GM06990 (cell line): Measurements from ENCODE around the gene NDUFS3.
"Not testable (repeated sequence)": the region's sequence is repeated elsewhere in the genome, so short reads cannot be mapped to it uniquely, and the experiment has no call there.

ENCODE experiments used
- DNase-seq: peaks from one replicate; pipeline ENCODE4 v3.0.0-alpha.2; 2011; ENCODE audit not compliant: insufficient read length; ENCODE audit errors: extremely low read depth
- H3K27me3 ChIP-seq: replicated peaks from 2 replicates; pipeline ENCODE4 v1.6.0; 2011; ENCODE audit warnings: low read length; ENCODE audit not compliant: control insufficient read depth, insufficient read depth
- H3K36me3 ChIP-seq: 2 replicates; pipeline ENCODE4 v1.5.1; 2011; ENCODE audit warnings: low read length; ENCODE audit not compliant: control insufficient read depth, insufficient read depth
- H3K4me3 ChIP-seq: replicated peaks from 2 replicates; pipeline ENCODE4 v1.5.1; 2011; ENCODE audit warnings: low read depth, mild to moderate bottlenecking, control low read depth, low read length
- CTCF ChIP-seq: IDR thresholded peaks from 2 replicates; pipeline ENCODE4 v1.5.1; 2011; ENCODE audit warnings: low read length, control low read depth, mild to moderate bottlenecking, inconsistent platforms; ENCODE audit not compliant: insufficient read depth, poor library complexity, severe bottlenecking

Gene NDUFS3

GRCh38 chr11:47578524-47579494 is at the start of gene NDUFS3, which contains the start of gene KBTBD4:
Gene NDUFS3 (plus strand): TSS chr11:47579074. CDS start chr11:47579092, 18 bp downstream.
Gene KBTBD4 (minus strand): TSS chr11:47578970. CDS start chr11:47578951, 19 bp downstream.
- no peak for TF ChIP-seq CTCF
- DNase-seq: peak; percentile 93
- Histone ChIP-seq H3K27me3 (no peaks in the 10 kb centered on the region), H3K36me3 (peaks cover 24% of the 10 kb centered on the region), H3K4me3 (peak within 1 kb of the TSS; percentile 75)

DNA sequence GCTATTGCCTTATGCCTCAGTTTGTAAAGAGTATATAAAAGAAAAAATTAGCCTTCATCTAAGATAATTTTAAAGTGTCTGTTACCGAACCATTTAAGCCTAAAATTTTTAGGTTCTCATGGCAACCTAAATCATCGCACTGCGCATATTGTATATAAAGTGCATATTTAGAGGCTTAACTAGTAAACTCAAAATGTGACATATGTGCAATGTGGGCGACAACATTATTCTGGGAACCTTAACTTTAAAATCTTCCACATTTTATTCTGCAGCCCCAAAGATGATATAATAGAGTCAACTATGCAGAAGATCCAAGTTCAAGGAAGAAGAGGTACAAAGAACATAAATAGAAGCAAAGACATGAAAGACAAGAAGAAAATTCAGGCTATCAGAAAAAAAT is 48.9 kb upstream of the NDUFS3 start:
- Histone ChIP-seq H3K27me3 (no peaks in the 10 kb centered on the region), H3K4me3 (no peak overlapping the region), H3K36me3 (no peaks in the 10 kb centered on the region)
- TF ChIP-seq CTCF: no peak
- DNase-seq: no peak

GRCh38 chr11:47530721-47531120 is 48.2 kb upstream of the NDUFS3 start:
- not testable (repeated sequence) for DNase-seq, H3K36me3 ChIP-seq, H3K4me3 ChIP-seq, H3K27me3 ChIP-seq

DNA sequence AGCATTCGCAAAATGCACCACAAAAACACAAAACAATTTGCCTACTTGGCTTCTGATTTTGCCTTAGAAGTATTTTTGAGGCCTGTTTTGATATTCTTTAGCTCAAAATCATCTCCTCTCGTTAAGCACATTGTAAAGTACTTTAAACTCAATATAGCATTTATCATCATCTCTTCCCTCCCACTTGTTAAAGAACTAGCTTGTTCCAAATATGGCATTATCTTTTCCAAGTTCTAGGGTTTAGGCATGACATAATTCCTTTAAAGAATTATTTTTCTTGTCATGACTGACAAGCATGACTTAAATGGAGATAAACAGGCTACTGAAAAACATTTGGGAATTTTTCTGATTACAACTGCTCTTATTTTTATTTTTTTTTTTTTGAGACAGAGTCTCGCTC is 47.2 kb upstream of the NDUFS3 start:
- Histone ChIP-seq H3K27me3 (no peaks in the 10 kb centered on the region), H3K36me3 (no peaks in the 10 kb centered on the region), H3K4me3 (no peak overlapping the region)
- no peak for TF ChIP-seq CTCF
- DNase-seq: no peak

- H3K27me3 ChIP-seq: no peaks in the 10 kb centered on the region
- no peaks in the 10 kb centered on the region for H3K36me3 ChIP-seq
- TF ChIP-seq CTCF: no peak
- no peak for DNase-seq
- H3K4me3 ChIP-seq: no peak overlapping the region
These were observed 46.2 kb upstream of the NDUFS3 start for GRCh38 chr11:47532597-47533213.

- Histone ChIP-seq H3K27me3 (no peaks in the 10 kb centered on the region), H3K4me3 (no peak overlapping the region), H3K36me3 (no peaks in the 10 kb centered on the region)
- TF ChIP-seq CTCF: no peak
- DNase-seq: no peak
These were observed 45.2 kb upstream of the NDUFS3 start for GRCh38 chr11:47533690-47534151.
